HG03460 (cell line): ENCODE measurements around the gene PDRG1.
"Not testable (repeated sequence)": the region's sequence is repeated elsewhere in the genome, so short reads cannot be mapped to it uniquely, and the experiment has no call there.

Experiments used
- ATAC-seq: cut with Tn5 transposase; IDR thresholded peaks from one replicate; pipeline ENCODE4 v1.9.1; 2021; ENCODE audit not compliant: unreplicated experiment

Gene PDRG1

DNA sequence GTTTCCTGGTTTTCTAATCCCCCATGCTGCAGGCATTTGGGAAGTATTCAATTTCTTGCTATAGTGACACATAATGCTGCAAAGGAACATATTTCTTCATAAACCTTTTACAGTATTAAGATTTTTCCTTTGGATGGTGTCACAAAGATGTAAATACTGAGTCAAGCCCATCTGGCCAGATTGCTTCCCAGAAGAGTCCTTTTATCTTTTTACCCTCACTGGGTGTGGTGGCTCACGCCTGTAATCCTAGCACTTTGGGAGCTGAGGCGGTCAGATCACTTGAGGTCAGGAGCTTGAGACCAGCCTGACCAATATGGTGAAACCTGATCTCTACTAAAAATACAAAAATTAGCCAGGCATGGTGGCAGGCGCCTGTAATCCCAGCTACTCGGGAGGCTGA is 22.2 kb downstream of the PDRG1 start:
- ATAC-seq, result not testable (repeated sequence)

DNA sequence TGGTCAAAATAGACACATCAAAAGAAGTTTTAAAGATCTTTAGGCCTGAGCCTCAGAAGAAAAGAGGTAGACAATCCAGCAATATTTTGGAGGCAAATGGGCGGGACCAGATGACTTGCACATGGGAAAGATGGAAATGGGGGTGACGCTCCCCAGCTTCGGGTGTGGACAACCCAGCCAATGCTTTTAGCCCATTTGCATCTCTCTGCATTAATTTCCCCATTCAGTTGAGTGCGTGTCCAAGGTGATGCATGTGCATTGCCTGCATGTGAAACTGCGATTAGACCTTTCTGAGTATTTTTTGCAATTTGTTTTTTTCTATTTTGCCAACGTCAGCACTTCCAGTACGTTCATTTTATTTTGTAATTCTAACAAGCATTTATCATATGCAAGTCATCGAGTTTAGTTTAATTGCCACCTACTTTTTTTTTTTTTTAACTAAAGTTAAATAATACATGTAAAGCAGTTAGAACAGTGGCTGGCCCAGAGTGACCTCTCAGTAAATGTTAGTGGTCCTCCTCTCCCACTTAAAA is 24.2 kb downstream of the PDRG1 start:
- no peak for ATAC-seq

DNA sequence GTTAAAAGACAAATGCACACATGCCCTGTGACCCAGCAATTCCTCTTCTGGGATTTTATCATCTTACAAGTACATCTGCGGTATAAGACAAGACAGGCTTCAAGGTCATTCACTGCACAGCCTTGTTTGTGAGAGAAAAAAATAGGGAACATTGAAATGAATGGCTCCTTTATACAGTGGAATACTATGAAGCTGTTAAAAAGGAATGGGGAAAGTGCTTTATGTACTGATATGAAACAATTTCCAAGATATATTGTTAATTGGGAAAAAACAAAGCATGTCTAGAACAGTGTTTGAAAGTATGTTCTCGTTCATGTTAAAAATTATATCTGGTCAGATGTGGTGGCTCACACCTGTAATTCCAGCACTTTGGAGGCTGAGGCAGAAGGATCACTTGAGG is 25.4 kb downstream of the PDRG1 start:
- no peak for ATAC-seq

DNA sequence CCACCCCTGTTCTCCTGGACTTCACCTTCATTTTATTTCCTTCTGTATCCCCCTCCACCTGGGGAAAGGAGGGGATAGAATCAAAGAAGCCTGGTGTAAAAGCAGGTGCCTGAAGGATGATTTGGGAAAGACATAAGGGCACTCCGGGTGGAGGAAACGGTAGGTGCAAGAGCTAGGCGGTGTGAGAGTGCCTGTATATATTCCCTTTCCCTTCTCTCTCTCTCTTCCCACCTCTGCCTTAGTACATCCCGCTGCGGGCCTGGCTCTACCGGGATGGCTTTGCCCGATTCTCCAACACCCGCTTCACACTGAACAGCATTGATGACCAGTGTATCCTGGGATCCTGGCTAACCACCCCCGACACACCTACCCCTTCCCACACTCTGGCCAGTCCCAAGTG is 26.2 kb downstream of the PDRG1 start:
- no peak for ATAC-seq

DNA sequence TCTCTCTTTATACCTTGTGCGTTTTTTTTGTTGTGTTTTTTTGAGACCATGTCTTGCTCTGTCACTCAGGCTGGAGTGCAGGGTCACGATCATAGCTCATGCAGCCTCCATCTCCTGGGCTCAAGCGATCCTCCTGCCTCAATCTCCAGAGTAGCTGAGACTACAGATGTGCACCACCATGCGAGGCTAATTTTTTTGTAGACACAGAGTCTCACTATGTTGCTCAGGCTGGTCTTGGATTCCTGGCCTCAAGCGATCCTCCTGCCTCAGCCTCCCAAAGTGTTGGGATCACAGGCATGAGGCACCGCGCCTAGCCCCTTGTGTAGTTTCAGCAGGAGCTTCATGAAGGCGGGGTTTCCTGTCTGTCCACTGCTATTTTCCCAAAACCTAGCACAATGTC is 27.3 kb downstream of the PDRG1 start:
- no peak for ATAC-seq

DNA sequence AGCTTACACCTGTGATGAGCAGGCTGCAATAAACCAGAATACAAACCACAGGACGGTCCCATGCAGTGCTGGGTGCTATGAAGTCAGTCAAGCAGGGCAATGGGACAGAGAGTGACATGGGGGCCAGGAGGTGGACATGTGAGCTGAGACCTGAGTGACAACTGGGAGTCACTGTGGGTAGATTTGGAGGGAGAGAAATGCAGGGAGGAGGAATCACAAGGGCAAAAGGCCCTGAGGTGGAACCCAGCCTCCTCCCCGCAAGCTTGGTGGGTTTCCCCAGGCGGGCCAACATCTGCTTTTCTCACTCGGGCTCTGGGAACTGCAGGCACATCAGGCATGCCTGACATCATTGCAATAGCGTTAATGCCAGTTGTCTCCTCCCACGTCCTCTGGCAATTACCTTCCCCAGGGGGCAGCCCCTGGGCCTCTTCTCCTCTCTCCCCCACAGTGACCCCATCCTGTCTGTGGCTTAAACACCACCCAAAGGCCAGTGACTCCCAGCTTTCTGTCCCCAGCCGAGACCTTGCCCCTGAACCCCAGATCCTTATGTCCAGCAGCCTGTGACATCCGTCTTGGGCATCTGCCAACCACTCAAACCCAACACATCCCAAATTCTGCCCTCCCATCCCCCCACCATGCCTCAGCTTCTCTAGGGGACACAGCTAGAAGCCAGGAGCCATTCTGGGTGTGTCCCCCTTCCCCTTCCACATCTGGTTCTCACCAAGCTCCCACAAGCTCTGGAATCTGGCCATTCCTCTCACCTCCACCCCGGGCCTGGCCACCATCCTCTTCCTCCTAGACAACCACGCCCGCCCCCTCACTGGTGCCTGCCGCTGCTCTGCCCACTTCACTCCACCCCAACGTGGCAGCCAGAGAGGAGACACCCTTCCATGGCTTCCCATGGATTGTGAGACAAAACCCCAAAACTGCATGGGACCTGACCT is 28.2 kb downstream of the PDRG1 start:
- peak; percentile 69 for ATAC-seq

DNA sequence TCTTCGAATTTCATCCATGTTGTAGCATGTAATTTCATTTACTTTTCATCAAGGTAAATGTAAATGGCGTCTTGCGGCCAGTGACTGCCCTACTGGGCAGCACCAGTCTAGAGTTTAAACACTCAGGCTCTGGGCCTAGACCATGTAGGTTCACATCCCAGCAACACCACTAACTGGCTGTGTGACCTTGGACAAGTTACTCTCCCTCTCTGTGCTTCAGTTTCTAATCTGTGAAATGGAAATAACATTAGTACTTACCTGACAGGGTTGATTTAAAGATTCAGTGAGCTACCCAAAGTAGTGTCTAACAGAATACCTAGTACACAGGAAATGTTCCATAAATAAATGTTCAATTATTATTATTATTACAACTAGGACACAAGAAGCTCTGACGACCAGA is 29.3 kb downstream of the PDRG1 start:
- ATAC-seq, result no peak

DNA sequence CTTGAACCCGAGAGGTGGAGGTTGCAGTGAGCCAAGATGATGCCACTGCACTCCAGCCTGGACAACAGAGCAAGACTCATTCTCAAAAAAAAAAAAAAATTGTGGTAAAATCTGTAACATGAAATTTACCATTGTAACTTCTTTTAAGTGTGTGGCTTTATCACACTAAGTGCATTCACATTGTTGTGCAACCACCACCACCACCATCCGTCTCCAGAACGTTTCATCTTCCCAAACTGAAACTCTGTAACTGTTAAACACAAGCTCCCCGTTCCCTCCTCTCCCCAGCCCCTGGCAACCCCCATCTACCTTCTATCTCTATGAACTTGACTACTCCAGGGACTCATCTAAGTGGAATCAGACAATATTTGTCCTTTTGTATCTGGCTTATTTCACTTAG is 29.7 kb downstream of the PDRG1 start:
- no peak for ATAC-seq

DNA sequence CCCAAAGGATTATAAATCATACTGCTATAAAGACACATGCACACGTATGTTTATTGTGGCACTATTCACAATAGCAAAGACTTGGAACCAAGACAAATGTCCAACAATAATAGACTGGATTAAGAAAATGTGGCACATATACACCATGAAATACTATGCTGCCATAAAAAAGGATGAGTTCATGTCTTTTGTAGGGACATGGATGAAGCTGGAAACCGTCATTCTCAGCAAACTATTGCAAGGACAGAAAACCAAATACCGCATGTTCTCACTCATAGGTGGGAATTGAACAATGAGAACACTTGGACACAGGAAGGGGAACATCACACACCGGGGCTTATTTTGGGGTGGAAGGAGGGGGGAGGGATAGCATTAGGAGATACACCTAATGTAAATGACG is 30.4 kb downstream of the PDRG1 start:
- not testable (repeated sequence) for ATAC-seq

DNA sequence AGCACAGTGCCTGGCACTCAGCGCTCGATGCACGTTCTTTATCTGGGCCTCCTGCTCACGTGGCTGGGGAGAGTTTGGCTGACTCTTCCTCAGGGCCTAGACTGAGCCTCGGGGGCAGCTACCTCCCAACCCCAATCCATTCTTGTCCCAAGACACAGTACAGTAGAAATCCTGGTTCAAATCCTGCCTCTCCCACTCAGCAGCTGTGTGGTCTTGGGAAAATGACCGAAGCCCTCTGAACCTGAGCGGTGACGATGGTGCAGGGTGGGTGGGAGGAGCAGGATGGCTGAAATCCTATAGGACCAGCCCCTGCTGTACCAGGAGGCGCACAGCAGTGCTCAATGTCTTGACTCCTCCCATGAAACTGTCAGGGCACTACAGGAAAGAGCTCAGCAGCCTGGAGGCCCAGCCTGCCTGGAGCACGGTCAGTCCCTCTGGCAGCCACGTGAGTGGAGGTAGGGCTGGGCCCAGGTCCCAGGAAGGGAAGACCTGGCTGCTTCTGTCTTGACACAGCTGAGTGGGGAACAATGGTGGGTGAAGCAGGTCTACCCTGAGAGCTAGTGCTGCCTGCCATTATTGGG is 31.5 kb downstream of the PDRG1 start:
- ATAC-seq, result no peak

DNA sequence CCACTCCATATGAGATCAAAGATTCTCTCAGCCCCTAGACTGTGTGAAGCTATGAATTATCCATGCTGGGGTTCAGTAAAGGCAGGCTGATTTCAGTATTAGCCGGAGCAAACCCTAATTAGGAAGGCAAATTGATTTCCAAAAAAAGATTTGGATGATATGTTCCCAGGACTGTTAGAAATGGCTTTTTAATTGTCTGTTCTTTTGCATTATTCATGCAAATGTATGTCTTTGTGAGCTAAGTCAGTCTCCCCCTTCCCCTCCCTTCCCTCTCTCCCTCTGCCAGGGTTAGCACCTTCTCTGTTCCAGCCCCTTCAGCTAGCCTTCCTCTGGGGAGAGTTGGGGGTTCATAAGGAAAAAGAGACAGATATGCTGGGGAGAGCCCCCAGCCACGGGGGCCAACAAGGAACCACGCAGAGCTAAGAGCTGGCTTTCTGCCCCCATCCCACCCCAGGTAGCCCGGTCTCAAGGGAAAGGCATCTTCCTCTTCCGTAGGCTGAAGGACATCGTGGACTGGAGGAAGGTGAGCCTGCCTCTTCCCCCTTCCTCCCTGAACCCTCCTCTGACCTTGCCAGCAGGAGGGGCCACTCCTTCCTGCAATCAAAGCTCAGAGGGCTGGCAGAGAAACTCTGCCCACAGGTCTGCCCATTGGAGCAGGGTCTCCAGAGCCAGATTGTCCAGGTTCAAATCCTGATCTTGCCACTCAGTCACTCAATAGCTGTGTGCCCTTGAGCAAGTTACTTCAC is 32.3 kb downstream of the PDRG1 start:
- no peak for ATAC-seq

DNA sequence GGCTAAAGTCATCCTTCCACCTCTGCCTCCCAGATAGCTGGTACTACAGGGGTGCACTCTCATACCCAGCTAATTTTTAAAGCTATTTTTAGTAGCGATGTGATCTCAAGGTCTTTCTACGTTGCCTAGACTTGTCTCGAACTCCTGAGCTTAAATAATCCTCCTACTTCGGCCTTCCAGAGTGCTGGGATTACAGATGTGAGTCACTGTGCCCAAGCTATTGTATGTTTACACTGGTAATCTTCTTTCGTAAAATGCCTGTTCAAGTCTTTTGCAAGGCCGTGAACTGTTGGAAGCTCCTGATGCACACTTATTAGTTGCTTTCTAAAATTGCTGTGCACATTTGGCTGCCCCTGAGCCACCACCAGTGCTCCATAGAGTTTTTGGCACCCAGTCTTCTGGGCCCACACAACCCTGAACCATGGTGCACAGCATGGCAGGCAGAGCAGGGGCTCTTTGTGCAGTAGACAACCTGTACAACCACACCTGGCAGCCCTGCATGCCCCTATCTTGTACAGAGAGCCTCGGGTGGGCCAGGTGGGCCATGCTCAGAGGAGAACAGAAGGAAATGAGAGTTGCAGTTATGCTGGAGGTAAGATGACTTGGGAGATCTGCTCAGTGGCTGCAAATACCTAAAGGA is 33.3 kb downstream of the PDRG1 start:
- ATAC-seq, result no peak

DNA sequence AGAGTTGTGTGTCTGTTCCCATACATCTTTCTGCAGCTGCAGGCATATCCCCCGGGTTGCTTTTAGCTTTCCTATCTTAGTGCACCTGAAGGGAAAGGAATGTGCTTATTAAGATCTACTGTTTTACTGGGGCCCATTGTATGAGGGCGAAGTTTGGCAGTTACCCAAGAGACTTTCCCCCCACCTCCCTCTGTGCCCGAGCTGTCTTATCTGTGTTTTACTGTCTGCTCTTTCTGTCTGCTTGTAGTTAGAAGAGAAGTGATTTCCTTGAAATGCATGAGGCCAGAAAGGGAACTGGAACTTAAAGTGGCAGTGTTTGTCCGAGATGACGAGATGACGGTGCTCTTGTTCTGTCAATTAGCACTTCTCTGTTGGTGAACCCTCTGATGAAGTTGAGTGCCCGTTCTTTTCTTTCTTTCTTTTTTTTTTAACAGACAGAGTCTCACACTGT is 33.9 kb downstream of the PDRG1 start:
- ATAC-seq, result not testable (repeated sequence)

DNA sequence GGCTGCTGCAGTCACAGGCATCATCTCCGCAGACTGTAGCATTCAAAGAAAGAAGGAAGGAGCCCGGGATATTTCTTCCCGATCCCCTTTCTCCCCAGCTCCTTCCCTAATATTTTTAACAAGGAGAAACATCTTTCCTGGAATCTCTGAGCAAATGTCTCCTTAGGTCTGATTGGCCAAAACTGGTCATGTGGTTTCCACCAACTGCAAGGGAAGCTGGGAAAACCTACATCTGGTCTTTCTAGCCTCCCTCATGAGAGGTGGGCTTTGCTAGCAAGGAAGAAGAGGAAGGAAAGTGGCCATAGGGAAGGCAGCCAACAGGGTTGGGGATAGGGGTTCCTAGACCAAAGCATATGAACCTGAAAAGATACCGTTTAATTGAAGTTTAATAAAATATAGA is 35.1 kb downstream of the PDRG1 start:
- no peak for ATAC-seq

DNA sequence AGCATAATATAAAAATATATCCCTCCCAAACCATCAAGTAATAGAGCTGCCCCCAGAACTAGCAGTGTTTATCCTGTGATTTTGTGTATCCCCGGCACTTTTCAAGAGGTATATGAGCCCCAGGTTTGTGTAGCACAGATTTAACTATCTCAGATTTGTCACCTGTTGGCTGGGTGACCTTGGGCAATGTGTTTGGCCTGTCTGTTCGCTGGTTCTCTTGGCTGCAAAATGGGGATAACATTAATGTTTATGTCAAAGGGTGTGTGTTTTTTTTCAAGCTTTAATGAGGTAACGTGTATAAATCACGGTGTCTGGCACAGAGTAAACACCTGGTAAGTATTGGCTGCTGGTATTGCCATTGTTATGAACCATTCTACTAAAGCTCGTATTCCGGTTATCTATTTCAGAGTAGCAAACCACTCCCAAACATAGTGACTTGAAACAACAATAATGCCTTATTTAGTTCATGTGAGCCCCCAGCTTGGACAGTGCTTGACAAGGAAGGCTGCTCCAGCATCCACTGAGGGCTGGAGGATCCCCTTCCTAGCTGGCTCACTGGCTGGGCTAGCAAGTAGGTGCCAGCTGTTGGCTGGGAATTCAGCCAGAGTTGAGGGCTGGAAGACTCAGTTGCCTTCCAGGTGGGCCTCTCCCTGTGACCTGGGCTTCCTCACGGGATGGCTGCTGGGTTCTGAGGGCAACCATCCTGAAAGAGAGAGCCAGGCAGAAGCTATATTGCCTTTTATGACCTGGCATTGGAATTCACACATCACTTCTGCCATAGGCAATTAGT is 36.2 kb downstream of the PDRG1 start:
- ATAC-seq, result no peak

DNA sequence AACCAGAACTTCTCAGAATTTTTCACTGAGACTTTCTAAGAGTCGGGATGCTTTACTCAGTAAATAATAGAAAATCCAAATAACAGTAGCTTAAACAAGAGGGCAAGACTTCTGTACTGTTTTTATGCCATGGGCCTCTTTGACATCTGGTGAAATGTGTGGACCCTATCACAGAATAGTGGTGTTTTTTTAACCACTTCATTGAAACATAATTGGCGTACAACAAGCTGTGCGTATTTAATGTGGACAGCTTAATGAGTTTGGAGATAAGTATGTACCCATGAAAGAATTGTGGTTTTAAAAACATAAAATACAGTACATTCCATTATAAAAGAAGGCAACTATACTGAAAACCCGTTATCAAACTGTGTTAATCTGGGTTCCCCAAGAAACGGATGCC is 37.7 kb downstream of the PDRG1 start:
- ATAC-seq, result no peak

DNA sequence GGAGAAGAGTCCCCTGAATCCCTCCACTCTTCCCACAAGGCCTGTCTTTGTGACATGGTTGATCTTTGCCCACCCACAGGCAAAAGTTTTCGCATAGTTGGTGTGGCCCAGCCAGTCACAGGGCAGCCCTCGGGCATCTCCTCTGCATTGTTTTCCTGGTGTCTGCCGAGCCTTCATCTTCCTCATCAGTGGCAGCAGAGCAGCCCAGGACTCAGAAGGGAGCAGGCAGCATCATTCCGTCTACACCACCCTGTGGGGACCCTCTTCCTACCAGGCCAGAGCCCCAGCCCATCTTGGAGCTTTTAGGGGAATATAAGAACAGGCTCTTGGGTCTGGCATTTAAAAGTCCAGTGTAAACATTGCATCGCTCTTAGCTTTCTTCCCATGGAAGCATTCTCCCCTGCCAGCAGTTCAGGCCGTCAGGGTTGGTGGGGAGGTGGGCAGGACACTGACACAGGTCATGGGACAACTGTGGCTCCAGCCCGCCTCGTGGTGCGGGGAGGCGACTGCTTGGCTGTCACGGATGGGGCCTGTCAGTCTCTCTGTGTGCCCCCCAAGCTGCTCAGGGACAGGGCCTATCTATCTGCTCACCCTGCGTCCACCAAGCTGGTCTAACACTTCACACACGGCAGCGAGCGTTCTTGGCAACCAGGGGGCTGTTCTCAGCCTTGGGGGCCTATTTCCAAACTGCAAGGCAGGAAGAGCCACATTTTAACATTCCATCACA is 38.3 kb downstream of the PDRG1 start:
- no peak for ATAC-seq

DNA sequence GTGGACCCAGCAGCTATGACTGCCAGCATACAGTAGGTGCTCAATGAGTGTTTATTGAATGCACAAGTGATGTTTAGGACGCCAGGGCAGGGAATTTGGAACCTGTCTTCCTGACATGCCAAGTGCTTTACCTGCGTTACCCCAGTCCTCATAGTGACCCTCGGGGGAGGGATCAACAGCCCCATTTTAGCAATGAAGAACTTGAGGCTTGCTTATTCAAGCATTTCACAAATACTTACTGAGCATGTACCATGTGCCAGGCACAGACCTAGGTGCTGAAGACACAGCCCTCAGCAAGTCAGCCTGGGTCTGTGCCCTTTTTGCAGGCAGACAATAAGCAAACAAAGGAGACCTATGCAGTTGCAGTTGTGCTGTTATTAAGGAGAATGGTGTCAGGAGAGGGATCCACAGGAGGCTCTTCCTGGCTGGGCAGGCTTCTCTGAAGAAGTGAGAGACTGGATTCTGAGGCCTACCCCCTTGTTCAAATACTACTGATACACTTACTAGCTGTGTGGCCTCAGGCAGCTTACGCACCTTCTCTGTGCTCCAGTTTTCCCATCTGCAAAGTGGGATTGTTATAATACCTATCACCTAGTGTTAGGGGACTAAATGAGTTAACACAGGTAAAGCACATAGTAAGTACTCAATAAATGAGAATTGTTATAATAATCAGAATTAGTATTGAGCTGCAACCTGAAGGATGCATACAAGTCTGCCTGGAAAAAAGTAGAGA is 41.6 kb downstream of the PDRG1 start:
- ATAC-seq, result no peak
